GM19452 (cell line): ENCODE data around the gene AGTRAP.

Experiments
- ATAC-seq: cut with Tn5 transposase; IDR thresholded peaks from one replicate; pipeline ENCODE4 v1.9.1; 2021; ENCODE audit not compliant: unreplicated experiment

AGTRAP gene

DNA sequence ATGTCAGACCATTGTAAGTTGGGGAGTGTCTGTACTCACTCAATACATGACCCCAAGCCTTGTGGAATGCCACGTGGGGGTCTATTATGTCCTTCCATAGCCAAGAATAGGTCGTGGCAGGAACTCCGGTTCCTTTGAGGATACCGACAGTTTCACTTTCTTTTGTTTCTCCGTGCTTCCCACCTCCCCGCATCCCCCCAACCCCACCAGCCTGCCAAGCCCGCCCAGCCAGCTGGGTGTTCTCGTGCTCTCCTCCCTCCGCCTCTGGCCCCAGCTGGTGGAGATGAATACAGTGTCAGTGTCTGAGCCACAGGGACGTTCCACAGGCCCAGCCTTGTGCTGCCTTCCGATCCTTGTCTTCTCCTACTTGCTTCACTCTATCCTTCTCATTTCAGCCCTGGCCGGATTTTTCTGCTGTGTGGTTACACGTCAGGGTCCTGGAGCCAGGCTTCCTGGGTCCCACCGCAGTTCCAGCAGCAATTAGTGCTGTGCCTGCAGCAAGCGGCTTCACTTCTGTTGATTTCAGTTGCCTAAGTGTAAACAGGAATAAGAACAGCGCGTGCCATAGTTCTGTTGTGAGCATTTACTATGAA, 4.1 kb upstream of the AGTRAP start:
- no peak for ATAC-seq

DNA sequence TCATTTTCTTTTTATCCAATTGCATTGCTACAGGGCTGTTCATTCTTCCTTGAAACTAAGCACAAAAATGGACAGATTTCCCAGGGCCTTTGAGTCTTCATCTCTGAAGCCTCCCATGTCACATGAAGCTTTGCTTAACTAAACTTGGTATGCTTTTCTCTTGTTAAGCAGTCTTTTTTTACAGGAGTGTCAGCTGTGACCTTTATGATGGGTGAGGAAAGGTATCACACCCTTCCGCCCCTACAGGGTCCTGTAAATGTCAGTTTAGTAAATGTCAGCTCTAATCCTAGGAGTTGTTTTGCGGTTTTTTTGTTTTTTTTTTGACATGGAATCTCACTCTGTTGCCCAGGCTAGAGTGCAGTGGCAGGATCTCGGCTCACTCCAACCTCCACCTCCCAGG, 2.6 kb upstream of the AGTRAP start:
- ATAC-seq, result no peak

DNA sequence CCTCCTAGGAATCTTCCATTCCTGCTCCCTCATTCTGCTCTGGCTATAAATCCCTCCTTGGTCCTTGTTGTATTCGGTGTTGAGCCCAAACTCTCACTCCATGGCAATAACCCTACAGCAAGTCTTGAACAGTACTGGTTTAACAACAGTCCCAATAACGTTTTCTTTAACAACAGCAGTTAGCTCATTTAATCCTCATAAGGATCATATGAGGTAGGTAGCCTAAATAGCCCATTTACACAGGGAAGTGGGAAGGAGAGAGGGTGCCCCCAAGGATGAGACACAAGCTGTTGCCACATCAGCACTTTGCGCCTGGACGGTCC, 444 bp upstream of the AGTRAP start:
- no peak for ATAC-seq

DNA sequence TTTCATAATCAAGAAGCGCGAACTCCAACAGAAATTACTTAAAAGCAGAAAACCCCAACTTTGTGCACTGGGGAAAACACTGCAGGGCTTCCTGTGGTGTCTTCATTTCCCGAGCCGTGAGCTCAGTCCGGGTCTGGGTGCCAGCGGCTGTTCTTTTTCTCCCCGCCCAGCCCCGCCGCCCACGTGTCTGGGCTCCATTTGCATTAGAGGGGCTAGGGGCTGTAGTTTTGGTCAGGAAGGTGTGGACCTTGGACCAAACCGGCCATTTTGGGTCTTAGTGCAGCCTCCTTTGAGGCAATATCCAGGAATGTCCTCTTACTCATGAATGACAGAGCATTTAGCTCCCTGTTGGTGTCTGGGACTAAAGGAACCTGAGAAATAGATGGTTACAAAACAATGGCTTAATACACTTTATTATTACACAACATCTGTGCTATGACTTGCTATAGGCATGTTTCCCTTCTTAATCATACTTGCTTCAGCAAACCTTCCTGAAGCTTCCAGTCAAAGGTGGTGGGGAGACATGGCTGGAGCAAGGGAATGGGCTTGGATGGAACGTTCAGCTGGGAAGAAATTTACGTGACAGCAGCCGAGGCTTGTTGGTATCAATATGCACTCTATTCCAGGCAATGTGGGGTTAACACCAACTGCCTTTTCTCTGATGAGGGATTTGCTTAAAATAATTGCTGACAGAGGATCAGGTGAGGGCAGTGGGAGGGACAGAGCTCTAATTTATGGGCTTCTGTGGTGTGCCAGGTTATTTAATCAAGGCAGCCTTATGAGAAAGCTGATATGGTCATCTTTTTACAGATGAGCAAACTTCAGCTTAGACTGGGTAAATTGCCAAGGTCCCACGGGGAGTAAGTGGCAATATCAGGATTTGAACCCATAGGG, 1.1 kb downstream of the AGTRAP start:
- ATAC-seq, result no peak

DNA sequence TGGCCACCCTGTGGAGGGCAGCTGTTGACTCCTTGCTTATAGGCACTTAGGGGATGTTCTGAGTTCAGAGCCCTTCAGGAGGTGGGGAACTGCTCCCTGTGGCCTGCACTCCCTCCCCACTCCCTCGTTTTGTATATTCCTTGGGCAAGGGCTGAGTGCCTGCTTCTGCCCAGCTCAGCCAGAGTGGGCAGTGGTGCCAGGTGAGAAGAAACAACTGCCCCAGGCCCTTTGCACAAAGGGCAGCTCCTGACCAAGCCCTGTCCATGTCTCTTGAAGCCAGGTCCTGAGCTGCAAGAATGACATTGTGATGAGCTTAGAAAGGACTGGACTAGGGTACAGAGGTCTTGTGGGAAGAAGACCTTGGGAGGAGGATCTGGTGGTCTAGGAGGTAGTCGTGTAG, 2.2 kb downstream of the AGTRAP start:
- ATAC-seq, result no peak

DNA sequence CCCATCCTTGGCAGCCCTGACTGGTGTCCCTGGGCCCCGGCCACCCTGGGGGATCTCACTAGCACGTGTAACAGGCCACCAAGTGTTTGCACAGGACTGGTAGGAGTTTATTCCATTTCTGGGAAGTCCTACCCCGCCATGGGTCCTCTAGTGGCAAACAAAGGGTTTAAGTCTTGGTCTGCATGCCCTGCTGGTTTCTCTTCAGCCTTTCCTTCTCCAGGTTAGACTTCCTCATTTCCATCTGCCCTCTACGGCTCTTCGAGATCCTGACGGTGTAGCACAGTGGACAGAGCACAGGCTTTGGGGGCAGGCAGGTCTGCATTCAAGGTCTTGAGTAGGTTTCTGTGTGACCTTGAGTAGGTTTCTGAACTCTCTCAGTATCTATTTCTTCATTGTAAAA, 2.8 kb downstream of the AGTRAP start:
- no peak for ATAC-seq

DNA sequence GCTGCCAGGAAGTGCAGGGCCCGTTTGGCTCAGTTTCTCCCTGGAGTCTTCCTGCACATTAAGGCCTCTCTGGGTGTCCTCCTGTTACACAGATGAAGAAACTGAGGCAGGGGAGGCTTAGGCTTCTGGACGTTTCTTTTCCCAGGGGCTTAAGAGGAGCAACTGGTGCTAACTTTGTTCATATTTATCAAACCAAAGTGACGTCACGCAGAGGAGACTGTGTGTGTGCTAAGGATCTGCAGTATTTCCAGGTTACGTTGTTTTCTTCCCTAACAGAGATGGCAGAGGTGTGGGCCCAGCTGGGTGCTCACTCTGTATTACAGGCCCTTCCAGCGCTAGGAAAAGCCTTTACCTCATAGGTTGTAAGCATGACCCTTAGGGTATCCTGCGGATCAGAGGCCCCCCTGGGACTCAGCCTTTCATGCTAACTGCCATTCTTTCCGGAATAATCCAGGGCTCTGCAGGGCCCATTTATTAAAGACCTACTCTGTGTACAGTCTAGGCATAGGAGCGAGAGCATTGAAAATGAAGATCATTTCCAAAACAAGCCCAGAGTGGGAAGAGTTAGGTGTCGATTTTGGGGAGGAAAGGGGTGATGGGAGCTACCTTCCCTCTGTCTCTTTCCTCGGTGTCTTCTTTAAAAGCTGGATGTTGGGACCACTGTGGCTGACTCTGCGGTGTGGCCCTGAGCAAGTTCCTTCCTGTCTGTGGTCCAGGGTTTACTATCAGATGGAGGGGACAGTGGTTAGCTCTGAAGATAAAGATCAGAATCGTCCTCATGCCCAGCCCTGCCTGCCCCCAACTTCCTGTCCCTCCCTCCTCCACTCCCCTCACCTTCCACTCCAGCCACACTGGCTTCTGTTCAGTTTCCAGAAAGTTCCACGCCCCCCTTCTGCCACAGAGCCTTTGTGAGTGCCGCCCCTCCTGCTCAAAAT, 4.6 kb downstream of the AGTRAP start:
- no peak for ATAC-seq

DNA sequence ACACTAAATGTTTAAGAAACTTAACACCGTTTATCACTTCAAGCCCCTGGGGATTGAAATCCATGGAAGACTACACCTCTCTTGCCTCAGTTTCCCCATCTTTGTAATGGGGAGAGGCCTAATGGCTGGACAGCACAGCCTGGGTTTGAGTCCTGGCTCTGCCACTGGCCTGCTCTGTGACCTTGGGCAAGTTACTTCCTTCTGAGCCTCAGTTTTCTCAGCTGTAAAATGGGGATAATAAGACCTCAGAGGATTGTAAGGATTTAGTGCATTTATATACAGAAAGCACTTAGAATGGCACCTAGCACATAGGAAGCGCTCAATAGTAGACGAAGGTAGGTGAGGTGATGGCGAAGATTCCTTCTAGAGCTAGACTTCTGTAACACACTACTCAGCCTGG, 5.5 kb downstream of the AGTRAP start:
- ATAC-seq, result no peak

DNA sequence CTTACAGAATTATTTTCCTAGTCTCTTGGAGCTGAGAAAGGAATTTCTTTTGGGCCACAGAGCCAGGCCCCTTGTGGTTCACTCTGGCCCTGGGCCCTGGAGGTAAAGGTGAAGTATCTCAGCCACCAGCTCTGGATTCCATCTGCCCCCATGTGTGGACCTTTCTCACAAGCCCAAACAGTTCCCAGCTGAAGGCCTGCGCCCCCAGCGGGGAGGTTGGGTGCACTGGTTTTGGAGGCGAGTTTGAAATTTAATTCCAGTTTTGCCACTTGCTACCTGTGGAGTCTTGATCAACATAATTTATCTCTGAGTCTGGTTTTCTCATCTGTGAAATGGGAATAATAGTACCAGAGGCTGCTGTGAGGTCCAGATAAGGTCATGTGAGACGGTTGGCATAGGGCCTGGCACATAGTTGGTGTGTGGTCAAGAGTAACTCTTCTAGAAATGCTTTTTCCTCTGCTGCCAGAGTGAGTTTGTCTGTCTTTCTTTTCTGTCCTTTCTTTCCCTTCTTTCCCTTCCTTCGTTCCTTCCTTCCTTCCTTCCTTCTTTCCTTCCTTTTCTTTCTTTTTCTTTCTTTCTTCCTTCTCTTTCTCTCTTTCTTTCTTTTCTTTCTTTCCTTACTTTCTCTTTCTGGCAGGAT, 6.1 kb downstream of the AGTRAP start:
- no peak for ATAC-seq

DNA sequence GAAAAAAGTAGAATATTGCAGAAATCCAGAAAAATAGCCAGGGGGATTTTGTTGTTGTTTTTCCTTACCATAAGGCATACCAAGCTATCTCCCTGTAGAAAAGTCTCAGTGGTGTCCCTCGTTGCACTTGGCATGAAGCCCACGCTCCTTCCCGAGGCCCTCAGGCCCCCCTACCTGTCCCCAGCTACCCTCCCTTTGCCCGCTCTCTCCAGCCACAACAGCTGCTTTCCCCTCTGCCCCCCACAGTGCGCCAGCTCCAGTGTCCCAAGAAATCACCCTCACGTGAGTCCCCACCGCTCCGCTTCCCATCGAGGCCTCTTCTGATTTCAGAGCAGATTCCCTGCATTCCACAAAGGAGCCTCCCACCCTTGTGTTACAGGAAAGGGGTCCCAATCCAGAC, 8.4 kb downstream of the AGTRAP start:
- ATAC-seq, result no peak

DNA sequence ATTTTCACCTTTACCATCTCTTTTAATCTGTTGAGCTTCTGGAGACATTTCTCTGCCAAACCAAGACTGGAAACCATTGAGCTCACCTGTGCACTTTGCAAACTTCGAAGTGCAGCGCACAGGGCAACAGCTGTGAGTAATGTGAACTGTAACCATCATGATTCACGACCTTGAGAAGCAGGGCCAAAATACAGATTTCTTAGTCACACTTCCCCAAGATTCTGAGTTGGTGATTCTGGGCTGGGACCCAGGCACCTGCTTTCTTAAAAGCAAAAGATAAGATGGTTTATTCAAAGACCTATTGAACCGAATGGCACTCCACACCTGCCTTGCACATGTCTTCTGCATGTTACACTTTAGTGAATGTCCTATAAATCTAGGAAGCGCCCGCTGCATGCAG, 10.2 kb downstream of the AGTRAP start:
- no peak for ATAC-seq

DNA sequence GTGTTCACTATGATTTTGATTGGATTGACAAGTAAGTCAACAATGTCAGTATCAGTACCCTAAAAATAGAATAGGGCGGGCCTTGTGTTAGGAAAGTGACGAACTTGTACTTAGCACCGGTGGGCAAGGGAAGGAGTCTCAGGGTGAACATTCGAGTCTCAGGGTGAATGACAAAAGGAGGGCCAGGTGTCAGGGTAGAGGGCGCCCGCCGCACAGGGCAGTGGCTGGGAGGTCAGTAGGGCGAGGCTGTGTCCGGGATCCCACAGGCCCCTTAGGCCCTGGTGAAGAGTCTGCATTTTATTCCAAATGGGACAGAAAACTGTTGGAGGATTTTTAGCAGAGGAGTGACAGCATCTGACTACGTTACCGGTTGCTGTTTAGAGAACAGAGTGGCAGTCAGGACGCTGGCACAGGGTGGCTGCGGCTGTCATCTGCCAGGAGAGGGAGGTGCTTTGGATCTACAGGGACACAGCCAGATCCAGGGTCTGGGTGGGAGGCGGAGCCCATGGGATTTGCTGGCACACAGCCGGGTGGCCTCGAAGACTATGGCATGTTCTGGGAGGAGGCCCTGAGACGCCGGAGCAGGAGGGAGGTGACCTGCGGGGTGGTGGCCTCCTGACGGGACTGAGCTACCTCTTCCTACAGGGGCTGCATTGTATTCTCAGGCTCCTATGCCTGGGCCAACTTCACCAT, 11.0 kb downstream of the AGTRAP start:
- ATAC-seq, result no peak

DNA sequence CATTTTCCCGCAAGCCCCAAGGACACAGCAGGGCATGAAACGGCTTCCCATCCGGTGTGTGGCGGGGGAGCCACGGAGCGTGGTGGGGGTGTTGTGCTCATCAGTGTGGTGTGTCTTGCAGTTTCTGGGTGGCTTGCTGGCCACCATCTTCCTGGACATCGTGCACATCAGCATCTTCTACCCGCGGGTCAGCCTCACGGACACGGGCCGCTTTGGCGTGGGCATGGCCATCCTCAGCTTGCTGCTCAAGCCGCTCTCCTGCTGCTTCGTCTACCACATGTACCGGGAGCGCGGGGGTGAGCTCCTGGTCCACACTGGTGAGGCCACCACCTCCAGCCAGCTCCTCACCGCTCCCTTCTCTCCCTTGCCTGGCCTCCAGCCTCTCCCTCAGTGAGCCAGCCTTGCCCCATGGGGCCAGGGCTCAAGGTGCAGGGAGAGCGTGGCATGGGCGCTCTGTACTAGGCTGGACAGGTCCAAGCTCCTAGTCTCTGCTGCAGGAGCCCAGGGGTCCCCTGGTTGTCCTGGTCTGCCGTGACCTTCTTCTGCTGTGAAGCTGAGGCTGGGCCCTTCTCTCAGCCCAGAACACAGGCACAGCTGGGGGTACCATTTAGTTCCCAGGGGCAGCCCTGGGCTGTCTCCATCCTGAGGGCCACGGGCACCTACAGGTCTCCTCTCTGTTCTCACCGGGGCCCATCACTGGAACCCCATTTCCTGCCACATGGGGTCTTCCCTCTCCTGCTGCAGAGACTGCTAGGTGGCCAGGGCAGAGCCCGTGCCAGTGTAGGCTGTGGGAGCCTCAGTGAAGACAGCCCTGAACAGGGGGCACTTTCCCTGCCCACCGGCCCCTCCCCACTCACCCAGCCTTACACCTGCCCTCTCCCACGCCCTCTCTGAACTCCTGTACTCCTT, 12.6 kb downstream of the AGTRAP start:
- ATAC-seq, result peak; percentile 16

DNA sequence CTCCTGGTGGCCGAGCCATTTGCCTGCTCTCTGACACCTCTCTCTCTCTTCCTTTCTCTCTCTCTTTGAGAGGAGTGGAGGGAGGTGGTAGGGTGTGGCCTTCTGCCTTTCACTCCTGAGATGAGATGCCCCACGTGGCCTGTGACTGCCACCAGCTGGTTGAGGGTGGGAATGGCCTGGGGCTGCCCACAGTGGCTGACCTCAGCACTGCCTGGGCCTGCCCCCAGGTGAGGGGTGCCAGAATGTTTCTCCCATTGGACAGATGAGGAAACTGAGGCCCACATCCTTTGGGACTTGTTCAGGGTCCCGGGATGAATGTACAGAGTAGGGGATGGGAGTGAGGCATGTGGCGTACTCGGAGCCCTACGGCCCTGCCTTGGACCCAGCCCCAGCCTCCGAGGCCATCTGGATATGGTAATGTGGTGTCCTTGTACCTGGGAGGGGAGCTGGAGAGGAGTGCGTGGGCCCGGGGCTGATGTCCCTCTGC, 13.3 kb downstream of the AGTRAP start:
- ATAC-seq, result peak; percentile 70

DNA sequence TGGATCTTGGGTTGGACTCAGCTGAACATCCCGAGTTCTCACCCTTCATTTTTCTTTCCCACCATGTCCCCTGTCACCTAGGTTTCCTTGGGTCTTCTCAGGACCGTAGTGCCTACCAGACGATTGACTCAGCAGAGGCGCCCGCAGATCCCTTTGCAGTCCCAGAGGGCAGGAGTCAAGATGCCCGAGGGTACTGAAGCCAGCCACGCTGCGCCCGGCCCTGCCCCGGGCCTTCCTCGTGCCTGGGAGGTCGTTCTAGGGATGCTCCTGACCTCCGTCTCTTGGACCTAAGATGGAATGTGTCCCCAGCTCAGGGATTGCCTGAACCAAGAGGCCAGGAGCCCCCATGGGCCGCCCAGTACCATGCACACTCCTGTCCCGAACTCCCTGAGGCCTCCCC, 14.1 kb downstream of the AGTRAP start:
- ATAC-seq, result no peak

DNA sequence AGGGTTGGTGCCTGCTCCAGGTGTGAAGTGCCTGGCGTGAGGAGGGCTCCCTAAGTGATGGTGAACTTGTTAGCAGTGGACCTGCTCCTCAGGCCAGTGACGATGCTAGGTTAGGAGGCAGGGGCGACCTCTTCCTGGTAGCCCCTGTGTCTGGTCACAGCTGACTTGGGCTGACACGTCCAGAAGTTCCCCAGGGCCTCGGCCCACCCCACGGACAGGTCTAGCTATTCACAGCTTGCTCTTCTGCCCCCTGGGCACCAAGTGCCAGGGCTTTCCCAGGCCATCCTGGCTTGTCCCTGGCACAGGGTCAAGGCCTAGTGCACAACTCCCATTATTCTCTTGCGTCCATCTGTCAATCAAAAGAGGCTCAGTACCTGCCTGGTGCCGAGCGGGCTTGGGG, 15.2 kb downstream of the AGTRAP start:
- no peak for ATAC-seq

DNA sequence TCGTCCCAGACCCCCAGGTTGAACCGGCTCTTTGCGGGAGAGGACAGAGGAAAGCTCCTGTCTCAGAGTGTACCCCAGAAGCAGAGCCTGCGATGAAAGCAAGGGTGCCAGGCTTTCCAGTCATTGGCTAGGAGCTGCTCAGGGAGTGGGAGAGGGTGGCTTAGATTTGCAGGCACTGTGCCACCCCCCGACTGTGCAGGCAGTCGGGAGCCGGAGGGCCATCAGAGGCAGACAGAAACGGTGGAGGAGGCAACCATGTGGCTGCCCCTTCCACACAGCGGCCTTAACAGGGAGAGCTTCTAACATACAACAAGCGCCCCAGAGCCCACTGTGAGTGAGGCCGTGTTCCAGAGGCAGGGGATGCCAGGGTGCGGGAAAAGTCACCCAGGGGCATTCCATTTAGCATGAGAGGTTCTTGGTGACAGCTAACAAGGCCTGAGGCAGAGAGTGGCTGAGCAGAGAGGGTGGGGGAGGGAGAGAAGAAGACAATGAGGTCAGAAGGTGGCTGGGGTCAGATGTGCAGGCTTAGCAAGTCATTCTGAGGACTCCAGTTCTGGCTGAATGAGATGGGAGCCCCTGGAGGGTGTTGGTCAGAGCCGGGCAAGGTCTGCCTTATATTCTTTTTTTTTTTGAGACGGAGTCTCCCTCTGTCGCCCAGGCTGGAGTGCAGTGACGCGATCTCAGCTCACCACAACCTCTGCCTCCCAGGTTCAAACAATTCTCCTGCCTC, 16.6 kb downstream of the AGTRAP start:
- ATAC-seq, result no peak

DNA sequence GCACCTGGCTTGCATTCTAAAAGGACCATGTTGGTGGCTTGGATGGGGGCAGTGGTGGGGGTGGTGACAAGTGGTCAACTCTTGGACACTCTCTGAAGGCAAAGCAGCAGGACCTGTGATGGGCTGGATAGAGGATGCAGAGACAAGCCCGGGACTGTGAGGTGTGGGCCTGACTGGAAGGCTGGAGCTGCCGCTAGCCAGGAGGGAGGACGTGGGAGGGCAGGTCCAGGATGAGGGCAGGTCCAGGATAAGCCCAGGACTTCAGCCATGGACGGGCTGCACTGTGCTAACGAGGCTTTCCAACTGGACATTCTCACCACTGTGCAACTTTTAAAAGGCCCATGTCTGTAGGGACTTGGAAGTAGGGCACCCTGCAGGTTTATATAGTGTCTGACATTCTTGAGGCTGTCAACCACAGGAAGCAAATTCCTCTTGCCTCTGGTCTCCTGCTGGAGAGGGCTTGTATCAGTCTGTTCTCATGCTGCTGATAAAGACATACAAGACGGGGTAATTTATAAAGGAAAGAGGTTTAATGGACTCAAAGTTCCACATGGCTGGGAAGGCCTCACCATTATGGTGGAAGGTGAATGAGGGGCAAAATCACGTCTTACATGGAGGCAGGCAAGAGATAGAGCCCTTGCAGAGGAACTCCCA, 17.7 kb downstream of the AGTRAP start:
- no peak for ATAC-seq
